HG02938 (cell line): ENCODE results near the gene LRGUK.
"Not testable (repeated sequence)": the region's sequence is repeated elsewhere in the genome, so short reads cannot be mapped to it uniquely, and the experiment has no call there.

Experiments
- ATAC-seq: cut with Tn5 transposase; IDR thresholded peaks from one replicate; pipeline ENCODE4 v1.9.1; 2021; ENCODE audit warnings: mild to moderate bottlenecking, moderate library complexity; ENCODE audit not compliant: unreplicated experiment

The LRGUK gene

GRCh38 chr7:134295982-134296381 is 168.8 kb downstream of the LRGUK start:
- ATAC-seq: not testable (repeated sequence)

- ATAC-seq: no peak
These were observed 170.3 kb downstream of the LRGUK start for GRCh38 chr7:134297489-134297888.

- ATAC-seq: no peak
These were observed 172.0 kb downstream of the LRGUK start for GRCh38 chr7:134298902-134299683.

- ATAC-seq: no peak
These were observed 173.8 kb downstream of the LRGUK start for GRCh38 chr7:134300988-134301387.

- ATAC-seq: no peak
These were observed 174.5 kb downstream of the LRGUK start for GRCh38 chr7:134301592-134301991.

- no peak for ATAC-seq
These were observed 175.0 kb downstream of the LRGUK start for GRCh38 chr7:134302120-134302519.

- ATAC-seq: no peak
These were observed 180.2 kb downstream of the LRGUK start for GRCh38 chr7:134307320-134307719.

- no peak for ATAC-seq
These were observed 181.4 kb downstream of the LRGUK start for GRCh38 chr7:134308548-134308947.

- no peak for ATAC-seq
These were observed 184.7 kb downstream of the LRGUK start for GRCh38 chr7:134311807-134312206.

- no peak for ATAC-seq
These were observed 185.6 kb downstream of the LRGUK start for GRCh38 chr7:134312717-134313116.

GRCh38 chr7:134313543-134313942 is 186.4 kb downstream of the LRGUK start:
- ATAC-seq: no peak
